ENCODE data around the gene GOLGA6A.
"Not testable (repeated sequence)": the region's sequence is repeated elsewhere in the genome, so short reads cannot be mapped to it uniquely, and the experiment has no call there.

The GOLGA6A gene

DNA sequence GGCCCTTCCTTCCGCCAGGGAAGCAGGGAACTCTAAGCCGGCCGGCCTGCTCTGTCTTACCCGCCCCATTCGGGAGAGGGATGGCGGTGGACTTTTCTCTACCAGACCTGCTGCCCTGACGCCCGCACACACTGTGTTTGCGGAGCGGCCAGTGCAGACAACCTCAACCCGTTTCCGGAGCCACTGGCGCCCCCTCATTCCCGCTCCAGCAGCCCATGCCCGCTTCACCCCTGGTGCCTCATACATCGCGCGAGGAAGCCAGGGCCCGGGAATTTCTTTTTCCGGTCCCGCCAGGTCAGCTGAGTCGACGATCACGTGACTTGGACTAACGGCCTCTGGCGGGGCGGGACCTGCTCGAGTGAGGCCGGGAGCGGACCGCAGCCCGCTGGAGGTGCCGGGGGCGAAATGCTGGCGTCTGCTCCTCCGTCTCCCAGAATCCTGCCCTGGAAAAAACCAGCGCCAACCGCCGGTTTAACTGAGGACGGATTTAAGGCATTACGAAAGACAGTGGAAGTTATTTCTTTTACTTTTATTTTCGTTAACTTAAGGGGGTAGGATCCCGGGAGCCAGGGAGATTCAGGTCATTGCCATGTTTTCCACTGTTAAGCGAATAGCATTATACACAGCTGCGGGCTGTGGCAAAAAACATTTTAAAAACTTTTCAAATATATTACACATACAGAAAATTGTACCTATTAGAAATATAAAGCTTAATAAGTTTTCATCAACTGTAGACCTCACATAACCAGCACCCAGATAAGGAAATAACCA lies 17.8 kb upstream of the GOLGA6A start:
- peak; percentile 73 for DNase-seq

DNA sequence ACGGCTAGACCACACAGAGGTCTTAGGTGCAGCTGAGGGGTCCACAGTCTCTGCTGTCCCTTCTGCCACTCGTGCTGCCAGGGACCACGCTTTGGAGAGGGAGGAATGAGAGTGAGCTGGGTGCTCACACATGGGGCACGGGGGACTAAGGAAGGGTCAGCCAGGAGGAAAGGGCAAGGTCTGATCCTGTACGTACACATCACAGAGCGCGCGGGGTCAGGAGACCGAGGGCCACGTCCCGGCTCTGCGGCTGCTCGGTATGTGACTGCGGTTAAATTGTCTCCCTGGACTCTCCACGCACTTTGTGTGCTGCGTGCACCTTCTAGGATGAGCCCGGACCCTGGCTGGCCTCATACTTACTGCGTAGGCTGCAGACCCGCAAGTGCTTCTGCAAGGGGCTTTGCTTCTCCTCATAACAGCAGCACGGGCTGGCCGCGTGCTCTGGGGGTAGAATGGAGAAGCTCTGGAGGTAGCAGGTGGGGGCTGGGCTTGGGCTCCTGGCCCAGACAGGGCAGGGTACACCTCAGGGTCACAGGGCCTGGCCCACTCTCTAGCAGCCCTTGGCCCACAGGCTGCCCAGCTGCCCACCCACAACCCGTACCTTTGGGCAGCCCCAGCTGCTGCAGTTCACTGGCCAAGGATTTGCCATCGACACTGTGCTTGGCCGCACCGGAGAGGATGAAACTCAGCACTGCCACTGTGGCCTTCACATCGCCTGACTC lies 14.6 kb upstream of the GOLGA6A start:
- DNase-seq = not testable (repeated sequence)

DNA sequence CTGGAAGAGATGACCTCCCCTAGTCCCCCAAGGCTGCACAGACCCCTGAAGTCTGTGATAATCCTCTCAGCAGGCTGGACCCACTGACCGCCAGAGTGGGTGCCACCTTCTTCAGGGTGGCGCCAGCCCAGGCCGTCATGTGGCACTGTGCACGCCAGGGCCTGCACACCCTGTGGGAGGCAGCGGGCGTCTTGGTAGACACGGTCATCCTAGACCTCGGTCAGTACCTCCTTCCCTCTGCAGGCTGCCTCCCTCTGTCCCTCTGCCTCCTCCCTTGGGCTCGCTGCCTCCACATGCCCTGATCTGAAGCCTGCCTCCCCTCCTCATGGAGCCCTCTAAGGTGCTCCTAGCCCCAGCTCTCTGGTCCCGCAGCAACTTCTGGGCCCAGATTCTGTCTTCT lies 13.3 kb upstream of the GOLGA6A start:
- not testable (repeated sequence) for DNase-seq

DNA sequence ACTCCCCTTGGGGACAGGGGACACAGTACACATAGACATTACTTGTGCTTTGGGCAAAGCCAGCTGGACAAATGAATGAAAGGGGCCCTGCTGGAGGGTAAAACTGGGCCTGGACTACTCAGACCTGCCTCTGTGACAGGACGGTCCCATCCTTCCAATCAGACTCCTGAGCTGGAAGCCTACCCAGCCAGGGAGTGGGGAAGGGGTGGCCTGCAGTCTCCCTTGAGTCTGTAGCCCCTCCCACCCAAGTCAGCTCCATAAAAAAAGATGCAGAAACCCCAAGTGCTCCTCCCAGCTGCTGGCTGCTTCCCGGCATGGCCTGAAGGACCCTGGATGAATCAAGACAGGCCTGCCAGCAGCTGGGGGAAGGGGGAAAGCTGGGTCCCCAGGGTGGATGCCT lies 12.2 kb upstream of the GOLGA6A start:
- DNase-seq = not testable (repeated sequence)

DNA sequence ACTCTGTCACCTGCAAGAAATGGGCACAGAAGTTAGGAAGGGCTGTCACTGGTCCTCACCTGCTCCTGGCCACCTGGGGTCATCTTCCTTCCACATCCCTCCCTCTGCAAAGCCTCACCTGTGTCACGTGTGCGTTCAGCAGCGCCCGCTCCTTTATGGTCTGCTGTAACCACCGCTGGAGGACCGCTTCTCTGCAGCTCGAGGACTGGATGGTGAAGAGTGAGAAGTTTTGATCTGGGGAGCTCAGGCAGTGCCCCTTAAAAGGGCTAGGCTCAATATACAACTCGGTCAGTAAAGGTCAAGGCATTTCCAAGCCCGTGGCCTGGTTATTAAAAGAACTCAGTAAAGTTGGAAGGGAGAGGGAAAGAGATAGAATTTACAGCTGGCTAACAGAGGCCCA lies 6.6 kb downstream of the GOLGA6A start:
- DNase-seq = not testable (repeated sequence)

DNA sequence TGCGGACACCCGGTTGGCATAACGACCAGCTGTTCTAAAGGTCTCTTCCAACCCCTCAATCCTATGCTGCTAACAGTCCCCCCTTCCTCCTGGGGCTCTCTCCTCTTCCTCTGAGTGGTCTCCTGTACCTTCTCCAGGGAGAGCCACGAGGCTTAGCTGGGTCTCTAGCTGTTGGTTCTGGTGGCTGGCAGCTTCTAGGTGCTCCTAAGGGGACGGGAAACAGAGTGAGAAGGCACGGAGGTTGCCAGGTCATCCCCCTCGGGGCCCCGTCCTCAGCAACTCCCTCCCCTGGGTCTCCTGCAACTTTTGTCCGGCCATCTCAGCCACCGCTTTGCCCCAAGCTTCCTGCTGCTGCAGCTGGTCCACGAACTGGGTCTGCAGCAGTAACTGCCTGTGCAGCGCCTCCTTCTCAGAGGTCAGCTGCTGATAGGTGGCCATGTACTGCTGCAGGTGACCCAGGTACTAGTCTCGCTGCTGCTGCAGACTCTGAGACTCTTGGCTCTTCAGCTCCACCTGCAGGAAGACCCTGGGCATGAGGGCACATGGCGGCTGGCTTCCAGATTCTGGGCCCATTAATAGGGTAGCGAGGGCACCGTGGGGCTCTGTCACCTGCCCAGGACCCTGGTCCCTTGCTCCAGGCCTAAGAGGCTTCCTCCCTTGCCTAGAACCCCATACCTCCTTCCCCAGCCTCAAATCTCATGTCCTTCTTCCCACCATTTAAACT lies 9.6 kb downstream of the GOLGA6A start:
- not testable (repeated sequence) for DNase-seq

DNA sequence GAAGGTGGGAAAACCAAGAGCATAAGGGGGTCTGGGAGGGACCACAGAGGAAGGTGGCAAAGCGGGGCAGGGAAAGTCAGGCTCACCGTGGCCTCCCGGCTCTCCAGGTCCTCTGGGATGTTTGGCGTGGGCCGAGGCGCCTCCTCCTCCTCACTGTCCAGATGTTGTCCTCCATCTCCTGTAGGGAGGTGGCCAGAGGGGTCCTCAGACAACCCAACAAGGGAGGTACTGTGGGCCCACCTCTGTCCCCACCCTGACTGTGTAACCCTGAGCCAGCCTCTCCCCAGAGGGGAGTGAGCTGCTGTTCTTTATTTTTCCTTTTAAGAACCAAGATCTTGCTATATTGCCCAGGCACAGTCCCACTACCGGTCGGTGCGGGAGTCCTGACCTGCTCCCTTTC lies 10.2 kb downstream of the GOLGA6A start:
- not testable (repeated sequence) for DNase-seq

DNA sequence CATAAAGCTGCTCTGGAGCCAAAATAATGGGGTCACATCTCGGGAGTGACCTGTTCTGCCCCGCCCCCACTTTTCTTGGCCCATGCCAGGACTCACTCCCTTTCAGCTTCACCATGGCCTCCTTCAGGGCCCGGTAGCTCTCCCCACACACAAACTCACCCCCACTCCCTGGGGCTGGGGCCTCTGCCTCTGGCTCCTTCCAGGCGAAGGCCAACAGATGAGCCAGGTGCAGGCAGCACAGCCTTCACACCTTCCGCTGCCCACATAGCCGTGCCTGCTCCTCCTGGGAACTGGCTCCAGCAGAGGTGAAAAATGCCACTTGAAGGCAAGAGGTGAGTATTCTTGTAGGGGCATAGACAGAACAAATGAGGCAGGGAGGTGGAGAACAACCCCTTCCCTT lies 10.7 kb downstream of the GOLGA6A start:
- DNase-seq = not testable (repeated sequence)

DNA sequence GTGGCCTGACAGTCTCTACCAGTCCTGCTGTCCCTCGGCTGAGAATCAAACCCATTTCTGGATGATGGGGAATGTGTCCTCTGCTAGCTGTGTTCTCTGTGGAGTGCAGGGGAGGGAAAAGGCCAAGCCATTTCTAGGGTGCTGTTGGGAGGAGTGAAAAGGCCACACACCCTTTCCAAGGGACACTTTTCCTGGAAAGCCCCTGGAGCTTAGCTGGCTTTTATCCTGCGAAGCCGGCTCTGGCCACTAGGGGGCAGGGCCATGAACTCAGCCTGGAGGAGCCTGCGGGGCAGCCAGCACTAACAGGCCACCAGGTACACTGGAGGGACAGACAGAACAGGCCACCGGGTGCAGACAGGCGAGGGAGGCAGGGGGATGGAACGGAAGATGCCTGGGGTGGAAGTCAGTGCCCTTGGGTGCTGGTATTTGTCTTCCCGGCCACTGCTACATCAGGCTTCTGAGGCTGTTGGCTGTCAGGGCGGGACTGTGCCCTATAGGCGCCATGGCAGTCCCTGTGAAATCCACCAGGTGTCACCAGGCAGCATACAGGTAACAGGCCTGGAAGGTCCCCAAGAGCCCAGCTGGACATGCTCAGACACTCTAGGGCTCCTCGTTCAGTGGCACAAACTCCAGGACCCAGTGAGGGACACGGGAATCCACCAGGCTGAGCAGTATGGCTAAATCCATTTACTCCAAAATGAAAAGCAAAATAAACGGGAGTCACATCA lies 16.5 kb downstream of the GOLGA6A start:
- not testable (repeated sequence) for DNase-seq

DNA sequence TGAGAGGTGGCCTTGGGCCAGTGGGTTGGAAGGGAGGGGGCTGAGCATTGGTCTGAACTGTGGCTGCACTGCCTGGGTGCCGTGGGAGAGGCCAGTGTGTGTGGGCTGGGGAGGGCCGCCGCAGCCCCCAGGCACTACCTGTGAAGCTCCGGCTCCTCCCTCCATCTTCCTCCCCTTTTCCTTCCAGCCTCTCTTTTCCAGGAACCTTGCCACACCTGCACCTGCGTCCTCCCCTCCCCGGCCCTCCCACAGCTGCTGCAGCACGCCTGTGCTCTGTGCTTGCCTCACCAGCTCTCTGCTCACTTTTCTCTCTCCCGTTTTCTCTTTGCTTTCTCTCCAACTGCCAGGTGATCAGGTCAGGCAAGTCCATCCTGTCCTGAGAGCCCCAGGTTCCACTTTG lies 17.5 kb downstream of the GOLGA6A start:
- not testable (repeated sequence) for DNase-seq

DNA sequence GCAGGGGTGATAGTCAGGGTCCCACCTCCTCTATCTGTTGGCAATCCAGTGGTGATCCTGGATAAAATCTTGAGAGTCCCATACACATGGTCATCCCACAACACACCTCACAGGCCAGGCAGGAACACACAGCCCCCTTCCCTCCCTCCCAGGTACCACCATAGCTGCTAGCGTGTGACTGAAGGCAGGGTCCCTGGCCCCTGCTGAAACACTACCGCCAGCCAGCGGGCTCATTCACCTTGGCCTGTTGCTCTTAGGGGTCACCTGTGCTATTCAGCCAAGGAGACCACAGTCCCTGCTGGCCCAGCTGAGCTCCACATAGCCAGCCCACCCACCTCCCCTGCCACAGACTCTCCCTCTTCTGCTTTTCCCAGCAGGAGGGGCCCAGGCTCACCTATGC lies 18.2 kb downstream of the GOLGA6A start:
- not testable (repeated sequence) for DNase-seq

DNA sequence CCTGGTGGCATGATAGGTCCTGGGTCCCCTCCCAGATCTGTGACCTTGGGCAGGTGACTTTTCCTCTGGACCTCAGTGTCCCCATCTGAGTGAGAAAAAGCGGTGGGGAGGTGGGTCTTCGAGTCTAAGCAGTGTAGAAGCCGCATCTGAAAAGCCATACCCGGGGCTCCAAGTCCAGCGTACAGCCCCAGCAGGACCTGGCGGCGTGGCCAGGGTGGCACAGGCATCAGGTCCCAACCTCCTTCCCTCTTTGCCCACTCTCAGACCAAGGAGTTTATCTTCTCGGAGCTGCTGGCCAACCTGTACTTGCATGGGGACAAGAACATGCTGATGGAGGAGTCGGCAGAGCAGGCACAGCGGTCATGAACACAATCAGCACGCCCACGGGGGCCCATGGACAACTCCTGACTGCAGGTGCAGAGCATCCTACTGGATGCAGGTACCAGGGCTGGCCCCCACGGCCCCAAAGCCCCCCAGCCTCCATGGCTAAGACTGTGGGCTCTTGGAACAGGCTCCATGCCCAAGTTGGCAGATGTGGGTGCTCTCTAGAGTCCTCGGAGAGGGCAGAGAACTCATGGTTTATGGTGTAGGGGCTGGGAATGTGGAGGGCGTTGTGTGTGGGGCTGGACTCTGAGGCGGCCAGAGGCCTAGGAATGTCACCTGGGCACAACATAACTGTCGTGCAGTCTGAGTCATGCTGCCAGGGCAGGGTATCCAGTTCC lies 18.8 kb downstream of the GOLGA6A start:
- not testable (repeated sequence) for DNase-seq

DNA sequence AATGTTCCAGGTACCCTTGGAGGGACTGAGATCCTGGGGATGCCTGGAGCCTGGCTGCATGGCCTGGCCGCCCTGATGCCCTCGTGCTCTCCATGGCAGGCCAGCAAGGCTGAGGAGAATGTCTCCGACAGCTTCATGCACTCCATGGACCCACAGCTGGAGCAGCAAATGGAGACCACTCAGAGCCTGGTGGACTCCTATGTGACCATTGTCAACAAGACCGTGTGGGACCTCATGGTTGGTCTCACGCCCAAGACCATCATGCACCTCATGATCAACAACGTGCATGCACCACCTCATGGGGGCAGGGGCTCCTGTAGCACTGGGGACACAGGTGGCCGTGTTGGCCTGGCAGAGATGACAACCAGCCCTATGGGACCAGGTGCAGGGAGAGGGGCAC lies 19.7 kb downstream of the GOLGA6A start:
- DNase-seq = no peak

DNA sequence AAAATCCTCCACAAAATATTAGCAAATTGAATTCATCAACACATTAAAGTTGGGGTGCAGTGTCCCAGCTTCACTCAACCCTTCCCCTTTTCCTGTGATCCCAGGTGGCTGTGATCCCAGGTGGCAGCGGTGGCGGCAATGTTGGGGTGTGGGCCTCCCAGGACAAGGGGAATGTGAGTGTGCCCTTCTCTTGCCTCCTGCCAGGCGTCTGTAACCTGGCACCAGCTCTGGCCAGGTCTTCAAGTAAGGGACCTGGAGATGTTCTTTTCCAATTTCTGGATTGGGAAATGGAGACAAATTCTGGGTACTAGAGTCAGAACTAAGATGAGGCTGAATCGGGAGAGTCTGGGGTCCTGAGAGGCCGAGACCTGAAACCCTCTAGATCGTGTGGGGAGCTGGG lies 20.1 kb downstream of the GOLGA6A start:
- DNase-seq = no peak

DNA sequence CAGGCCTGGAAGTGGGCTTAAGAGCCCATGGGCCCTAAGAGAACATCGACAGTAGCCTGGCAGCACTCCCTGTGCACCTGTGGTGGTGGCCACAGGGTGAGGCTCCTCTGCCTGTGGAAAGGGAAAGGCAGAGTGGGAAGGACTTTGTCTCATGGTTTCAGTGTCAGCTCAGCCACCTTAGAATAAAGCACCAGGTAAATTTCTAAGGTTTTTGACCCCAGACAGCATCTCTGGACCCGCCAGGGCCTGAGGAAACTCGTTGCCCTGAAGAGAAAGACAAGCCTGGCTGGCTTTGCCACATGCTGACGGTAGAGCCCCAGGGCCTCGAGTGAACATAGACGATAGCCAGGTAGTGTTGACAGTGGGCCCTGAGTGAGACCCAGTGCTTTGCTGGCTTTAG lies 22.1 kb downstream of the GOLGA6A start:
- DNase-seq = no peak

DNA sequence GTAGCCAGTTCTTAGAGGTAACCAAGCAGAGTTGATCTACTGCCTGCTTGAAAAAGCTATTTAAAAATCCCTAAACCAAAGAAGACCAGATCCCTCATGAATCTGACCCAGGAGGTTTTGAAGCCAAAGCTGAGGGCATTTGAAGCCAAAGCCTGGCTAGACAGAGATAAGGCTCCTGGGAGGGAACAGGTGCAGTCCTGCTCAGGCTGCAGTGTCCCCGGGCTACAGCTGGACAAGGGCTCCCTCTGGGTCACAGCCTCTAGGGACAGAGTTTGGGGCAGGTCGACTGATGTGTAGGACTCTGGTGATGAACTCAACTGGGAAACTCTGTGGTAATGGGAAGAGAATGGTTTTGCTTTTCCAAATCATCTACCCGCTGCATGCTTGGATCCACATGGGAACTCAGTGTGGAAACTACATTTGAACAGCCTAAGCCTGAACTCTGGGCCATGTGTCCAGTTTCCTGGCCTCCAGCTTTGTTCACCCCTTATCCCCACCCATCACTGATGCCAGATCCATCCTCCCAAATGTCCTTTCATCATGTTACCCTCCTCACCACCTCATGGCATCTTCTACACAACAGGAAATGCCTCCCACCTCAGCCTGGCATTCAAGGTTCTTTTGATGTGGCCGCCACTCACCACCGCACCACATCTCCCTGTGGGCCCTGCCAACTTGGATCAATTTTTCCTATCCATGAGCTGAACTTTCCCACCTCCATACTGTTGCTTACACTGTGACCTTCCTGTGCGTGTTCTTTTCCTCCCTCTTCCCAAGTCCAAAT lies 23.1 kb downstream of the GOLGA6A start:
- DNase-seq = not testable (repeated sequence)

DNA sequence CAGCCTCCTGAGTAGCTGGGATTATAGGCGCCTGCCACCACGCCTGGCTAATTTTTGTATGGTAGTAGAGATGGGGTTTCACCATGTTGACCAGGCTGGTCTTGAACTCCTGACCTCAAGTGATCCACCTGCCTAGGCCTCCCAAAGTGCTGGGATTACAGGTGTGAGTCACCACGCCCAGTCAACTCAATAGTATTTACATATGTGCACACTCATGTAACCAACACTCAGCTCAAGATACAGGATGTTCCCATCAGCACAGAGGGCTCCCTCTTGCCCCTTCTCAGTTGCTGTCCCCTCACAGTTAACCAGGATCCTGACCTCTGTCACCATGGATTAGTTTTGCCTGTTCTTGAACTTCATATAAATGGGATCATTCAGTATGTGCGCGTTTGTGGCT lies 26.0 kb downstream of the GOLGA6A start:
- DNase-seq = not testable (repeated sequence)

DNA sequence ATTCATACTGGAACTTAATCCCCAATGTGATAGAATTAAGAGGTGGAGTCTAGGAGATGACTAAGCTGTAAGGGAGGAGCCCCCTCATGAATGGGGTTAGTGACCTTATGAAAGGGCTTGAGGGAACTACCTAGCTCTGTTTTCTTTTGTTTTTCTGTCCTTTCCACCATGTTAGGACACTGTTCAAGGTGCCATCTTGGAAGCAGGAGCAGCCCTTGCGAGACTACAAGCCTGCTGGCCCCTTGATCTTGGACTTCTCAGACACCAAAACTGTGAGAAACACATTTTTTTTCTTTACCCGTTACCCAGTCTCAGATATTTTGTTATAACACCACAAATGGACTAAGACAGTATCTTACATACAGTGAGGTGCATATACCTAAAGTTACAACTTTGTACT lies 26.5 kb downstream of the GOLGA6A start:
- no peak for DNase-seq

DNA sequence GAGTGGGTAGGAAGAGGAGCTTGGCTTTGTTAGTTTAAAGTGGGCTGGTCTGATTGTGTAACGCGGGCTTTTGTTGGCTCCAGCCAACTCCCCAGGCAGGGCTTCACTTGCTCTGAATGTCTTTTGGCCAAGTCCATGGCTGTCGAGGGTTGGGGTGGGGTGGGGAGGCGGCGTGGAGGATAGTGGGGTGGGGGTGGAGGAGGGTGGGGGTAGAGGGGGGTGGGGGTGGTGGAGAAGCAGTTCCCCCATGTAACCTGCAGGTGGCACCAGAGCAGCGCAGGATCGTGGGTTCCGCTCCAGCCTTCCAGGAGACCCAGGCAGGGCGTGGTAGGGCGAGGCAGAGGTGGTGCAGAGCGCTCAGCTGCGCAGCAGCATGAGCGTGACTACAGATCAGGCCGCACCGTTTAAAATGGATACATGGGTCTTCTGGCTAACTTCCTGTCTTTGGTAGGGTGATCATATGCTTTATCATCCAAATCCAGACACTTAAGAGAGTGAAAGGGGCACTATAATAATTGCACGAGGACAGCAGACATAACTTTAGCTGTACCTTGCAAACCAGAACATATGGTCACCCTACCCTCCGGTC lies 28.3 kb downstream of the GOLGA6A start:
- DNase-seq = peak; percentile 54

DNA sequence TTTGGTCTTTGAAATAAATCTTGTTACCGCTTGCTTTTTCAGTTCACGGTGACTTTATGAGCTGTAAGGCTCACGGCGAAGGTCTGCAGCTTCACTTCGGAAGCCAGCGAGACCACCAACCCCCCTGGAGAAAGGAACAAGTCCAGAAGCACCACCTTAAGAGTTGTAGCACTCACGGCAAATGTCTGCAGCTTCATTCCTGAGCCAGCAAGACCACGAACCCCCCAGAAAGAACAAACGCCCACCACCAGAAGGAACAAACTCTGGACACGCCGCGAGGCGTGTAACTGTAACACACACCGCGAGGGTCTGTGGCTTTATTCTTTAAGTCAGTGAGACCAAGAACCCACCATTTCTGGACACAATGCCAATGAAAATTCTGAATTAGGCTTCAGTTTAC lies 28.8 kb downstream of the GOLGA6A start:
- DNase-seq = no peak

All from HCEC 1CT (cell line).